GM12873 (cell line): Measurements from ENCODE around the gene SCAF4.

Experiments
- TF ChIP-seq, protein P1 (sequence below): IDR thresholded peaks from 2 replicates; pipeline ENCODE4 v1.5.1; 2012; ENCODE audit warnings: low read depth, mild to moderate bottlenecking, moderate library complexity, low read length, control low read depth; ENCODE audit not compliant: insufficient read depth; ENCODE audit errors: missing control alignments

SCAF4 gene

DNA sequence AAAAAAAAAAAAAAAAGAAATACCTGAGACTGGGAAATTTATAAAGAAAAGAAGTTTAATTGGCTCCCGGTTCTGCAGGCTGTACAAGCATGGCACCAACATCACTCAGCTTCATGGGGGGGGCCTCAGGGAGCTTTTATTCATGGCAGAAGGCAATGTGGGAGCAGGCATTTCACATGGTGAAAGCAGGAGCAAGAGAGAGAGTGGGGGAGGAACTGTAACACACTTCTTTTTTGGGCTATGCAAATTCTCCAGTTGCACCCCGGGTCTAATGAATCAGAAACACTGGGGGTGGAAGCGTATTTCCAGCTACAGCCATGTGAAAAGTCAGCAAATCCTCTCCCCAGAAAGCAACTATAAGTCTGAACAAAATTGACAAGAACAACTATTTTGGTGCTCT, 84.3 kb downstream of the SCAF4 start:
- TF ChIP-seq, protein P1, sequence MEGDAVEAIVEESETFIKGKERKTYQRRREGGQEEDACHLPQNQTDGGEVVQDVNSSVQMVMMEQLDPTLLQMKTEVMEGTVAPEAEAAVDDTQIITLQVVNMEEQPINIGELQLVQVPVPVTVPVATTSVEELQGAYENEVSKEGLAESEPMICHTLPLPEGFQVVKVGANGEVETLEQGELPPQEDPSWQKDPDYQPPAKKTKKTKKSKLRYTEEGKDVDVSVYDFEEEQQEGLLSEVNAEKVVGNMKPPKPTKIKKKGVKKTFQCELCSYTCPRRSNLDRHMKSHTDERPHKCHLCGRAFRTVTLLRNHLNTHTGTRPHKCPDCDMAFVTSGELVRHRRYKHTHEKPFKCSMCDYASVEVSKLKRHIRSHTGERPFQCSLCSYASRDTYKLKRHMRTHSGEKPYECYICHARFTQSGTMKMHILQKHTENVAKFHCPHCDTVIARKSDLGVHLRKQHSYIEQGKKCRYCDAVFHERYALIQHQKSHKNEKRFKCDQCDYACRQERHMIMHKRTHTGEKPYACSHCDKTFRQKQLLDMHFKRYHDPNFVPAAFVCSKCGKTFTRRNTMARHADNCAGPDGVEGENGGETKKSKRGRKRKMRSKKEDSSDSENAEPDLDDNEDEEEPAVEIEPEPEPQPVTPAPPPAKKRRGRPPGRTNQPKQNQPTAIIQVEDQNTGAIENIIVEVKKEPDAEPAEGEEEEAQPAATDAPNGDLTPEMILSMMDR, result no peak

DNA sequence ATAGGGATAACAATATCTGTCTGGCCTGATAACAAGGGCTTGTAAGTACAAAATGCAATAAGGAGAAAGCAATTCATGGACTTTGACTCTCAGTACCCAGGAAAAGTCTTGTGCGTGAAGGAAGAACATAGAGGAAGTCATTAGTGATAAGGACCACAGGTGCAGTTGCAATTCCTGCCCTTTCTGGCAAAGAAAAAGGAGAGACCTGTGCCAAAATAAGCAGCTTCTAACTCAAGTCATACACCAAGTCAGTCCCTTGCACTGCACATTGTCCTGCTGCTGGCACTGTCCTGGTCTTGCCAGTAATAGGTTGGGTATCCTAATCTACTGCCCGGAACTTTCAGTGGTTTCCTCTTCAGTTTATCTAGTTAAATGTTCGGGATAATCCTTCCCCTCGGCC, 87.3 kb downstream of the SCAF4 start:
- TF ChIP-seq, protein P1, result no peak

DNA sequence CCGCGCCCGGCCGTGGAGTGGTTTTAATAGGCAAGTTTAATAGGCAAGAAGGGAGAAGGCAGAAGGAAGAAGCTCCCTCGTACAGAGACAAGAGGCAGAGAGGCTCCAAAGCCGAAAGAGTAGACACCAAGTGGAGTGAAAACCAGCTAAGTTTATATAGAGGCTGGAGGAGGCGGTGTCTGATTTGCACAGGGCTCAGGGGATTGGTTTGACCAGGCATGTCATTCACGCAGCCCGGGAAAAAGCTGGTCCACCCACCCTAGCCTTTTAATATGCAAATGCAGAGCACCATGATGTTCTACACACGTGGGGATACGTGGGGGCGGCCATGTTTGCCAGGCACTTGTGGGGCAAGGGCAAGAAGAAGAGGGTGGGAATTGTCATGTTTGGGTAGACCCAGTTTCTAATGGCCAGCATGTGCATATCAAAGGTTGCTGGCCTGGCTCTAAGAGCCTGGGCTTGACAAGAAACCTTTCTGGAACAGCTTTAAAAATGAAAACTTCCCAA, 90.4 kb downstream of the SCAF4 start:
- TF ChIP-seq, protein P1, result no peak

DNA sequence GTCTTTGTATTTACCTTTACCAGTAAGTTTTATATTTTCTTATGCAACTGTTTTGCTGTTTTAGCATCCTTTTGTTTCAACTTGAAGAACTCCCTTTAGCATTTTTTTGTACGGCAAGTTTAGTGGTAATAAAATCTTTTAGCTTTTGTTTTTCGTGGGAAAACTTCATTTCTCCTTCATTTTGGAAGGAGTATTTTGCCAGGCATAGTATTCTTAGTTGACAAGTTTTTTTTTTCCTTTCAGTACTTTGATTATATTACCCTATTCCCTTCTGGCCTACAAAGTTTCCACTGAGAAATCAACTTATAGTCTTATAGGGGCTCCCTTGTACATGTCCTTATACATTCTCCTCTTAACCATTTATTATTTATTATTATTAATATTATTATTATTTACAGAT, 95.0 kb downstream of the SCAF4 start:
- TF ChIP-seq, protein P1, result no peak

DNA sequence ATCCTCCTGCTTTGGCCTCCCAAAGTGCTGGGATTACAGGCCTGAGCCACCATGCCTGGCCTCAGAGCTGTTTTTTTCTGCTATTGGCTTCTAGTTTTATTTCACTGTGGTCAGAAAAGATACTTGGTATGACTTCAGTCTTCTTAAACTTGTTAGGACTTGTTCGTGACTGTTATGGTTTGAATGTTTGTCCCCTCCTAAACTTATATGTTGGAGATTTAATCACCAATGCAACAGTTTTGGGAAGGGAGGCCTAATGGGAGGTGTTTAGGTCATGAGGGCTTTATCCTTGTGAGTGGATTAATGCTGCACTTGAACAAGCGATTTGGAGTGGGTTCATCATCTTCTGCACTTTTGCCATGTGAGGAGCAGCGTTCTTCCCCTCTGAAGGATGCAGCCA, 96.9 kb downstream of the SCAF4 start:
- TF ChIP-seq, protein P1, result no peak

DNA sequence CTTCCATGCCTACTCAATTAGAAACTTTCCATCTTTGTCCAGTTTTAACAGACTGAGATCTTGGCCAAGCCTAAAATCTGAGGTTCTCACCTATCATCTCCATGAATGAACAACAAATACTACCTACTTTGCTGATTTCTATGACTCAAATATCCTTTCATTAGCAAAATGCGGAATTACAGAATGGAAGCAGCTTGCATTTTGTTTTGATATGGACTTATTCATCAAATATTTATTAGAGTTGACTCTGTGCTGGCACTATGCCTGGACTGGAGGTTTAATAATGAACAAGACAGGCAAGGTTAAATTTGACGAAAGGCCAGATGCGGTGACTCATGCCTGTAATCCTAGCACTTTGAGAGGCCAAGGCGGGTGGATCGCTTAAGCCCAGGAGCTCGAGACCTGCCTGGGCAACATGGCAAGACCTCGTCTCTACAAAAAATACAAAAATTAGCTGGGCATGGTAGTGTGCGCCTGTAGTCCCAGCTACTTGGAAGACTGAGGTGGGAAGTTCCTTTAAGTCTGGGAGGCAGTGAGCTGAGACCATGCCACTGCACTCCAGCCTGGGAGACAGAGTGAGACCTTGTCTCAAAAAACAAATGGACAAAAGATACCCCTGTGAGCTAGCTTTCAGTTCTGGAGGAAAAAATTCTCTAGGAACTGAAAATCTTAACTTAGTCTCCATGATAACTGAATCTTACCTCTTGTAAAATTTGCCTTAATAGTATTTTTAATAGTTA, 101.8 kb downstream of the SCAF4 start:
- TF ChIP-seq, protein P1, result no peak

DNA sequence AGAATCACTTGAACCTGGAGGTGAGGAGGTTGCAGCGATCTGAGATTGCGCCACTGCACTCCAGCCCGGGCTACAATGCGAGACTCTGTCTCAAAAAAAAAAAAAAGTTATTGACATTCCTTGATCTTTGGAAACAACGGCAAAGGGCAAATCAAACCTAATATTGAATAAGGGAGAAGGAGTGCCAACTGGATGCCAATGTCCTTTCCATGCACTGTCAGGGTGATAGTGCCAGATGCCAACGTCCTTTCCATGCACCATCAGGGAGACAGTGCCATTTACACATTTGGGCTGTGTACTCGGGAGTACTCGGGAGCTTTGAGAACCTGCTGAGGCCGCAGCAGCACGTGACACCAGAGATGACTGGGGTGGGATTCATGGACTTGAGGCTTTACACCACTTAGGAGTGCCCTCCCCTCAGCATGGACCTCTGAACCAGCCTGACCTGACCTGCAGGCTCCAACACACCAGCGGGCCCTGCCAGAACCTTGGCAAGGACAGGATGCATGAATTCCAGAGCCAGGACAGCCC, 106.9 kb downstream of the SCAF4 start:
- TF ChIP-seq, protein P1, result no peak
